ENCODE results near the gene NEDD4L.

The NEDD4L gene

GRCh38 chr18:58095222-58095621, 51.2 kb downstream of the NEDD4L start:
- no peak for DNase-seq (ENCODE audit: low read depth)

DNA sequence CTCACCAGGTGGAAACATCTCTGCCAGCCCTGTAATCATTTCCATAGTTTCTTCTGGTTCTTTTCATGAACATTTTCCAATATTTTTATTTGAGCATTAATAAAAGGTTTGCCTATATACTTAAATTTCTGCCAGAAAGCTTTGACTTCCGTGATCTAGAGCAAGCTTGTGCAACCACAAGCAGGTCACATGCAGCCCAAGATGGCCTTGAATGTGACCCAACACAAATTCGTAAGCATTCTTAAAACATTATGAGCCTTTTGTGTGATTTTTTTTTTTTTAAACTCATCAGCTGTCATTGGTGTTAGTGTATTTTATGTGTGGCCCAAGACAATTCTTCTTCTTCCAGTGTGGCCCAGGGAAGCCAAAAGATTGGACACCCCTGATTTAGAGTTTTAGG, 51.6 kb downstream of the NEDD4L start:
- no peak for DNase-seq (ENCODE audit: low read depth)

DNA sequence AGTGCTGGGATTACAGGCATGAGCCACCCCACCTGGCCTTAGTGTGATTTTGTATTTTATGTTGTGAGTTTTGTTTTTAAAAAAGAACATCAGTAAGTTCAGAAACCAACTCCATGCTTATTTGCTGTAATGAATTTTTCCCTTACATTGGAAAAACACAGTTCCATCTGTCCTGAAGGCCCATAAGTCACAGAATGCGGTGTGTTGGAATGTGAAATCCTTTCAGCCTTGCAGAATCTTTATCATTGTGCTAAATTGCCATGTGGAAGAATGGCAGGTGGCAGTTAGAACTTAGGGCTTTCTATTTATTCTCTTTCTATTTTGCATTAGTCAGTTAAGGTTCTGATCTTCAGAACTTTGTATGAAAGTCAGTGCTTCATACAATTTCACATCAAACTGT, 52.6 kb downstream of the NEDD4L start:
- DNase-seq (ENCODE audit: low read depth), result no peak

- no peak for DNase-seq (ENCODE audit: low read depth)
Observed at GRCh38 chr18:58097121-58097906, 53.3 kb downstream of the NEDD4L start.

DNA sequence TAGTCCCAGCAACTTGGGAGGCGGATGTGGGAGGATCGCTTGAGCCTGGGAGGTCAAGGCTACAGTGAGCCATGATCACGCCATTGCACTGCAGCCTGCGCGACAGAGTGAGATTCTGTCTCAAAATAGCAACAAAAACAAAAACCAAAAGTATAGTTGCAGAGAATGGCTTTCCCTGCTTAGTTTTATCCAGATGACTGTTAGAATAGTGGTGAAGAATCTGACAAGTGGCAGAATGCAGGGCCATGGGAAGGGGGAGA, 53.8 kb downstream of the NEDD4L start:
- DNase-seq (ENCODE audit: low read depth), result no peak

GRCh38 chr18:58098706-58099105, 54.7 kb downstream of the NEDD4L start:
- DNase-seq (ENCODE audit: low read depth), result no peak

DNA sequence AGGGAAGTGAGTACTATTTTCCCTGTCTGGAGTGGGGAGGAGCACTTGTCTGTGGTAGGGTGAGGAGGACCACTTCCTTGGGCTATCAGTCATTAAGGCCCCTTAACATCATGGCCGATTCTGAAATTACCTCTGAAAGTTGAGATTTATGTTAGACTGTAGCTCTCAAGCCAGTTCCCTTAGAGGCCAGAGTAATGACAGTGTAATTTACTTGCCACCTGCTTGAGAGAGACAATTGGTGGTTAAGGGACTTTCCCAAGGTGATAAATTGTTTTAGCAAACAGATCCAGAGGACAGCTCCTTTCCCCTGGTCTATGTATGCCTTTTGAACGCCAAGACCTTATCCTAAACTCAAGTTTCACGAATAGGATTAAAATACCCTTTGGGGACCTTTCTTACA, 56.1 kb downstream of the NEDD4L start:
- no peak for DNase-seq (ENCODE audit: low read depth)

DNA sequence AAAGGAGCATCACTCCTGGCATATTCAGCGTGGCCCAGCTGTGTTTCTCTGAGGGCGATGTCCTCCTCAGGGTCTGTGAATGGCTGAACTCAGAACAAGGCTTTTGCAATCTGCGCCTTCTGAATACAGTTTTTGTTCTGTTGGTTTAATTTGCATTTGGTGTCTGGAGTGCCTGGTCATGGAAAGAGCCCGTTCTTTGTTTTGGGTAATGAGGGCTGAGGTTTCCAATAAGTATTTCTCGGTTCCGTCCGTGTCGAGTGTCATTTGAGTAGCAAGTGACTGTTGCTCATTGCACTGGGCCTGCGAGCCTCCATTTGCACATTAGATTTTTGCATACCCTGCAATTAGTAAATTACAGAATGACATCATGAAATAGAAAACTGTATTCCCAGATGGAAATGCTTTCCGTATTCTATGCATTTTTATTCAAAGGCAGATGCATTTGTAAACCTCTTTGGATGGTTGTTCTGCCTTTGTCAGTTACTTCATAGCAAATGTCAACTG, 57.3 kb downstream of the NEDD4L start:
- DNase-seq (ENCODE audit: low read depth), result no peak

- no peak for DNase-seq (ENCODE audit: low read depth)
Observed at GRCh38 chr18:58102018-58102417, 58.0 kb downstream of the NEDD4L start.

DNA sequence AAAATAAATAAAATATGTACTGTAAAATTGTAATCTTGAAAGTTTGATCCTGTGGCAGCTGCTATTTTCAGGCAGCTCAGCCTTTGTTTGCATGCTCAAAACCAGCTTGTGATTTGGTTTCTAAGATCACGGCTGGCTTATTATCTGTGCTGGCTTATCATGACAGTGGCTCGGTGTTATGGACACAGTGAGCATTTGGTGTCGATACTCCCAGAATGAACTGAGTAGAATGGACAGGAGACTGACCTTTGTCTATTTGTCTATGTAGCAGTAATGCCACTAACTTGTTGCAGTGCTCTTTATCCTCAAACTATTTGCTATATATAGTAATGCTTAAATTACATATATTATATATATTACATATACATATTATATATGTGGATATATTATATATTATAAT, 58.8 kb downstream of the NEDD4L start:
- no peak for DNase-seq (ENCODE audit: low read depth)

DNA sequence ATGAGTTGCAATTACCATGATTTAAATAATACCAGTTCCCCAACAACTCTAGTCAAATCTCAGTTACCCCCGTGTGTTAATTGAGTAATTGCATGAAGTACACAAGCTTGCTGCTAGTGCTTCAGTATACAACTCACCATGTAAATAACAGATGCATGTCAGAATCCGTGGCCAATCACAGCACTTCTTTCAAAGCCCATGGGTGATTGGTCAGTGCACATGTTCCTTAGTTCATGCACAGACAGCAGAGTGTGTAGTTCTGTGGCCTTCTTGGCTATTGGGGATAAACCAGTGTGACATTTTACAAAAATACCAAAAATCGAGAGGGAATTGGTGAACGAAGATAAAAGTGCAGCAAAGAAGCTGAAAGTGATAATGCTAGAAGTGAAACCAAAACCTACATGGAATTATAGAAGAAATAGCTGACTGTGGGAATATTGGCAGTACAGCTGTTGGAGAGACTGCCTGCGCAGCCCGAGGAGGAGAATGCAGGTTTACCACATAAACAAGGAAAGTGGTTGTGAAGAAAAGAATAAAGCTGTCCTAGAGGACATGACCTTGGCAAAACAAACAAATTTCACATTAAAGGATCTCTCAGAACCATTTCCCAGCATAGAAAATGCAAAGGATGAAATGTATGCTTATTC, 59.4 kb downstream of the NEDD4L start:
- no peak for DNase-seq (ENCODE audit: low read depth)

DNA sequence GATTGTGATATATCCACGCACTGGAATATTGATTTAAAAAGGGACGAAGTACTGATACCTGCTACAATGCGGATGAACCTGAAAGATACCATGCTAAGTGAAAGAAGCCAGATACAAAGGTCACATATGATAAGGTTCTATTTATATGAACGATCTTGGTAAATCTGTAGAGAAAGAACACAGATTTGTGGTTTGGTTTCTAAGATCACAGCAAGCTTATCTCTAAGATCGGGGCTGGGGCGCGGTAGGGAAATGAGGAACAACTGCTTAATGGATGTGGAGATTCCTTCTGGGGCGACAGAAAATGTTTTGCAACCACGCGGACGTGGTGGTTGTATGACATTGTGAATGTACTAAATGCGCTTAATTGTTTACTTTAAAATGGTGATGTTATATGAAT, 60.1 kb downstream of the NEDD4L start:
- DNase-seq (ENCODE audit: low read depth), result no peak

DNA sequence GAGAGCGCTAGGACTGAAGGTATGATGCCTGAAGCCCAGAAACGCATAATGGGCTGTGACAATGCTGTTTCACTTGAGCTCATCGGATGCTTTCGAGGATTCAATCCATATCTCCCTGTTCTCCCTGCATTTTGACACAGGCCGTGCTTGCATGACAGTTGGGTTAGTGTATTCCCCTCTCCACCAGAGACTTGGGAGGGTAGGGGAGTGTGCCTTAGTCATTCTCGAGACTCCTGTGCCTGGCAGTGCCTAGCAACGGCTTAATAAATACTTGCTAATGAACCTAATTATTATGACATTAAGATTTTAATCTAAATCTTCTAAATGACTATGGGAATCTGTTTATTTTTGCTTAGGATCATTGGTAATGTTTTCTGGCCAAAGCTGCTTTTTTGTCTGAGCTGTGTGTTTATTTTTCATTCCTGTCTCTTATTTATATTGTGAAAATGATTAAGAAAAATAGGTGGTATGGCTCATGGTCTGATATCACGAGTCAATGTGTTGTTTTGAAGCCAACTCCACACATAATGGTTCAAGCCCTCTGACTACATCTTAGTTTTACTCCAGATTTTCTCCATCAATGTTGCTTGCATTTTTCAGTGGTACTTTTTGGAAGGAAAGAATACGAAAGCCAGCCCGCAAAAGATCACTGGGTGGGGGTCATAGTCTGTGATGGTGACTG, 61.3 kb downstream of the NEDD4L start:
- DNase-seq (ENCODE audit: low read depth), result no peak

GRCh38 chr18:58105888-58106260, 61.8 kb downstream of the NEDD4L start:
- no peak for DNase-seq (ENCODE audit: low read depth)

- no peak for DNase-seq (ENCODE audit: low read depth)
Observed at GRCh38 chr18:58106289-58107070, 62.5 kb downstream of the NEDD4L start.

- no peak for DNase-seq (ENCODE audit: low read depth)
Observed at GRCh38 chr18:58109256-58109655, 65.2 kb downstream of the NEDD4L start.

DNA sequence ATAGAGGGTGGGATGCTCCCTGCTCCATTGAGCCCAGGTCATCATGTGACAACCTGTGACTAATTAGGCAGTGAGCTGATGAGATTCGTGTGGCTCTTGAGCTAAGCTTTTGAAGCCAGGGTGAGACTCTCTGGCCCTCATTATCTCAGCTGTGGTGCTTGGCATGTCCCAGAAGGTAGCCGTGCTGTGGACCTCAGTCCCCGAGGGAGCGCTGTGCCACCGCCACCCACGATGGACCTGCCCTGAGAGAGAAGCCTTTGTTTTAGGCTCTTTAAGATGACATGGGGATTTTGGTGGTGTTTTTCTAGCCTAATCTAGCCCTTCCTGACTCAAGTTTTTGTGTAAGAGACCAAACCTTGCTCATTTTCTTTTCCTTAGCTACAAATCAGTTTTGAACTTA, 66.4 kb downstream of the NEDD4L start:
- DNase-seq (ENCODE audit: low read depth), result no peak

- DNase-seq (ENCODE audit: low read depth), result no peak
Observed at GRCh38 chr18:58112174-58112573, 68.1 kb downstream of the NEDD4L start.

- DNase-seq (ENCODE audit: low read depth), result no peak
Observed at GRCh38 chr18:58113337-58113736, 69.3 kb downstream of the NEDD4L start.

DNA sequence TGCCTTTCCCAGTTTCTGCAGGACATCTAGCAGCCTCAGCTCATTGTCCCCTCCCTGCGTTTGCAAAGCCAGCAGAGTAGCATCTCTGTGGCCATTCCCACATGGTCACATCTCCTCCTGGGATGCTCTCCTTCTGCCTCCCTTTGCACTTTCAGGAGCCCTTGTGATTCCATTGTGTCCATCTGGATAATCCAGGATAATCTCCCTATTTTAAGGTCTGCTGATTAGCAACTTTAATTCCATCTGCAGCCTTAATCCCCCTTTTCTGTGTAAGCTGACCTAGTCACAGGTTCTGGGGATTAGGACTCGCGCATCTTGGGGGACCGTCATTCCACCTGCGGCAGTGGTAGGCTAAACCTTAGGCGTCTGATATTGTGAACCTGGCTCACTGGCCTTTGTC, 70.7 kb downstream of the NEDD4L start:
- DNase-seq (ENCODE audit: low read depth), result no peak

- no peak for DNase-seq (ENCODE audit: low read depth)
Observed at GRCh38 chr18:58116818-58117217, 72.8 kb downstream of the NEDD4L start.

DNA sequence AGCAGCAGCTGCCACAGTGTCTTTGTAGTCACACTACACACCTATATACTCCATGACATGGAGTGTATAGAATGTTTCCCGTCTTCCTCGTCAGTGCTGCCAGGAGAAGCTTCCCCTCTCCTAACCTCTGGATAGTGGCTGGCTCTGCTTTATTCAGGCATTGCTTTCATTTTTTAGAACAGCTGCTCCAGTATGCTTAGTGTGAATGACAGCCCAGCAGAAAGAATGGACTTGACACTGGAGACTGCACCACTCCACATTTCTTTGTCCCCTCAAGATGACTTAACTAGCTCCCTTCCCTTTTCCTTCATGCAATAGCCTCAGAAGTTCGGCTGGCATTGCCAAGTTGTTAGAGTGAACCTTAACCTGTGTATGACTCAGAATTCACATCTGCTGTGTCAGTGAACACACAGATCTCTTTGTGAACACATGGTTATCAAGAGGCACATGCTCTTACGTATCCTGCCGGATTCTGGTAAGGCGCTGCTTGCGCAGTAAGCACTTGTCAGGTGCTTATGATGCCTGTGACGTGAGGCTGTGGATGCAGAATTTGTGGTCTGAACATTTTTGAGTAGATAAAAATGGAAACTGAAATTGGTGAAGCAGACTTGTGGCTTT, 73.9 kb downstream of the NEDD4L start:
- no peak for DNase-seq (ENCODE audit: low read depth)
